Skeletal muscle satellite cell (primary cell): ENCODE measurements around the gene ARHGAP4.

Experiments
- H3K27me3 ChIP-seq: 2 replicates; pipeline ENCODE4 v1.7.0; 2013; ENCODE audit warnings: low read length; ENCODE audit not compliant: control insufficient read depth, insufficient read depth
- H3K36me3 ChIP-seq: 2 replicates; pipeline ENCODE4 v1.7.0; 2013; ENCODE audit warnings: mild to moderate bottlenecking, control low read depth, low read length; ENCODE audit not compliant: insufficient read depth
- H3K4me1 ChIP-seq: 2 replicates; pipeline ENCODE4 v1.7.0; 2013; ENCODE audit warnings: low read length; ENCODE audit not compliant: control insufficient read depth, insufficient read depth
- H3K4me2 ChIP-seq: 2 replicates; pipeline ENCODE4 v1.7.0; 2013; ENCODE audit warnings: mild to moderate bottlenecking, low read length
- H3K4me3 ChIP-seq: 2 replicates; pipeline ENCODE4 v1.7.0; 2013; ENCODE audit warnings: low read length
- H3K9ac ChIP-seq: 2 replicates; pipeline ENCODE4 v1.7.0; 2013; ENCODE audit warnings: mild to moderate bottlenecking, low read depth, low read length, moderate library complexity
- H3K9me3 ChIP-seq: replicated peaks from 2 replicates; pipeline ENCODE4 v1.7.0; 2013; ENCODE audit warnings: mild to moderate bottlenecking, control low read depth, low read length

The ARHGAP4 gene

GRCh38 chrX:153881281-153881680, 44.8 kb downstream of the ARHGAP4 start:
- no peaks in the 10 kb centered on the region for H3K4me1 ChIP-seq
- H3K27me3 ChIP-seq = peaks cover 66% of the 10 kb centered on the region
- H3K4me3 ChIP-seq = no peak overlapping the region
- H3K36me3 ChIP-seq = no peaks in the 10 kb centered on the region
- no peak overlapping the region for H3K4me2 ChIP-seq
- H3K9ac ChIP-seq = no peak overlapping the region
- no peaks in the 10 kb centered on the region for H3K9me3 ChIP-seq

GRCh38 chrX:153880440-153880815, 45.6 kb downstream of the ARHGAP4 start:
- Histone ChIP-seq H3K9me3 (no peaks in the 10 kb centered on the region), H3K27me3 (peaks cover 64% of the 10 kb centered on the region), H3K4me2 (no peak overlapping the region), H3K9ac (no peak overlapping the region), H3K4me3 (no peak overlapping the region), H3K4me1 (no peaks in the 10 kb centered on the region), H3K36me3 (no peaks in the 10 kb centered on the region)

- Histone ChIP-seq H3K27me3 (peaks cover 58% of the 10 kb centered on the region), H3K36me3 (no peaks in the 10 kb centered on the region)
Observed at GRCh38 chrX:153879741-153880439, 46.2 kb downstream of the ARHGAP4 start.

GRCh38 chrX:153878969-153879653, 47.0 kb downstream of the ARHGAP4 start:
- no peak overlapping the region for H3K4me3 ChIP-seq
- H3K4me1 ChIP-seq = no peaks in the 10 kb centered on the region
- H3K27me3 ChIP-seq = peaks cover 51% of the 10 kb centered on the region

More at GRCh38 chrX:153879741-153880439, 46.2 kb downstream of the ARHGAP4 start:
- H3K4me1 ChIP-seq = no peaks in the 10 kb centered on the region
- no peaks in the 10 kb centered on the region for H3K9me3 ChIP-seq
- H3K4me3 ChIP-seq = no peak overlapping the region
- H3K4me2 ChIP-seq = no peak overlapping the region
- H3K9ac ChIP-seq = no peak overlapping the region

GRCh38 chrX:153878345-153878744, 47.7 kb downstream of the ARHGAP4 start:
- H3K36me3 ChIP-seq = no peaks in the 10 kb centered on the region
- H3K9me3 ChIP-seq = no peaks in the 10 kb centered on the region
- H3K4me1 ChIP-seq = no peaks in the 10 kb centered on the region
- peaks cover 52% of the 10 kb centered on the region for H3K27me3 ChIP-seq
- H3K4me2 ChIP-seq = no peak overlapping the region
- no peak overlapping the region for H3K9ac ChIP-seq
- H3K4me3 ChIP-seq = no peak overlapping the region

More at GRCh38 chrX:153878969-153879653, 47.0 kb downstream of the ARHGAP4 start:
- Histone ChIP-seq H3K4me2 (no peak overlapping the region), H3K9me3 (no peaks in the 10 kb centered on the region), H3K9ac (no peak overlapping the region), H3K36me3 (no peaks in the 10 kb centered on the region)

GRCh38 chrX:153877571-153878261, 48.3 kb downstream of the ARHGAP4 start:
- H3K9ac ChIP-seq = no peak overlapping the region
- H3K36me3 ChIP-seq = no peaks in the 10 kb centered on the region
- no peaks in the 10 kb centered on the region for H3K4me1 ChIP-seq
- H3K4me2 ChIP-seq = no peak overlapping the region
- no peaks in the 10 kb centered on the region for H3K9me3 ChIP-seq
- peaks cover 55% of the 10 kb centered on the region for H3K27me3 ChIP-seq
- no peak overlapping the region for H3K4me3 ChIP-seq

- no peak overlapping the region for H3K4me2 ChIP-seq
- peaks cover 45% of the 10 kb centered on the region for H3K27me3 ChIP-seq
- no peak overlapping the region for H3K4me3 ChIP-seq
- no peaks in the 10 kb centered on the region for H3K9me3 ChIP-seq
- no peaks in the 10 kb centered on the region for H3K36me3 ChIP-seq
- no peak overlapping the region for H3K9ac ChIP-seq
- no peaks in the 10 kb centered on the region for H3K4me1 ChIP-seq
Observed at GRCh38 chrX:153876112-153876491, 50.0 kb downstream of the ARHGAP4 start.

GRCh38 chrX:153875391-153876111, 50.5 kb downstream of the ARHGAP4 start:
- H3K4me3 ChIP-seq = no peak overlapping the region
- no peaks in the 10 kb centered on the region for H3K36me3 ChIP-seq
- H3K4me1 ChIP-seq = no peaks in the 10 kb centered on the region
- no peak overlapping the region for H3K9ac ChIP-seq
- H3K27me3 ChIP-seq = peaks cover 39% of the 10 kb centered on the region
- H3K9me3 ChIP-seq = no peaks in the 10 kb centered on the region
- no peak overlapping the region for H3K4me2 ChIP-seq

GRCh38 chrX:153874366-153875125, 51.5 kb downstream of the ARHGAP4 start:
- Histone ChIP-seq H3K4me1 (no peaks in the 10 kb centered on the region), H3K4me2 (no peak overlapping the region), H3K4me3 (no peak overlapping the region), H3K9me3 (no peaks in the 10 kb centered on the region), H3K36me3 (no peaks in the 10 kb centered on the region), H3K27me3 (peaks cover 31% of the 10 kb centered on the region), H3K9ac (no peak overlapping the region)

GRCh38 chrX:153874085-153874365, 52.0 kb downstream of the ARHGAP4 start:
- no peaks in the 10 kb centered on the region for H3K9me3 ChIP-seq
- H3K36me3 ChIP-seq = no peaks in the 10 kb centered on the region
- H3K27me3 ChIP-seq = peaks cover 26% of the 10 kb centered on the region
- no peaks in the 10 kb centered on the region for H3K4me1 ChIP-seq
- no peak overlapping the region for H3K4me3 ChIP-seq
- H3K9ac ChIP-seq = no peak overlapping the region
- H3K4me2 ChIP-seq = no peak overlapping the region
